Neural progenitor cell (in vitro differentiated cells): ENCODE data around the gene CACNG3. TPM values are rescaled to one million over a fixed set of nuclear protein-coding genes. Genes with fewer than 3 reads are reported as not detected.

Experiments
- DNase-seq: peaks from one replicate; pipeline ENCODE4 v3.0.0-alpha.2; 2016; ENCODE audit warnings: low spot score
- H2AFZ ChIP-seq: fragments of 200-600 bp; sonication (generic); replicated peaks from 2 replicates; pipeline ENCODE4 v1.6.1; 2016; ENCODE audit warnings: antibody characterized with exemption
- H3F3A ChIP-seq: fragments of 200-600 bp; sonication (generic); 2 replicates; pipeline ENCODE4 v1.6.1; 2016; ENCODE audit warnings: antibody characterized with exemption, low read depth
- H3K27ac ChIP-seq: fragments of 200-600 bp; sonication (generic); 2 replicates; pipeline ENCODE4 v1.5.1; 2016; ENCODE audit warnings: mild to moderate bottlenecking
- H3K27me3 ChIP-seq: fragments of 200-600 bp; sonication (generic); 2 replicates; pipeline ENCODE4 v1.6.1; 2016; ENCODE audit warnings: mild to moderate bottlenecking, moderate library complexity
- H3K36me3 ChIP-seq: fragments of 200-600 bp; sonication (generic); 2 replicates; pipeline ENCODE4 v1.5.1; 2016
- H3K4me1 ChIP-seq: fragments of 200-600 bp; sonication (generic); 2 replicates; pipeline ENCODE4 v1.6.1; 2016; ENCODE audit warnings: mixed run types
- H3K4me2 ChIP-seq: fragments of 200-600 bp; sonication (generic); 2 replicates; pipeline ENCODE4 v1.6.1; 2016
- H3K4me3 ChIP-seq: fragments of 200-600 bp; sonication (generic); 2 replicates; pipeline ENCODE4 v1.5.1; 2016
- H3K79me2 ChIP-seq: fragments of 200-600 bp; sonication (generic); 2 replicates; pipeline ENCODE4 v1.6.1; 2016; ENCODE audit warnings: low read depth
- H3K9ac ChIP-seq: fragments of 200-600 bp; sonication (generic); 2 replicates; pipeline ENCODE4 v1.6.1; 2016
- H3K9me3 ChIP-seq: fragments of 200-600 bp; sonication (generic); 2 replicates; pipeline ENCODE4 v1.5.1; 2016; ENCODE audit warnings: low read depth
- H4K20me1 ChIP-seq: fragments of 200-600 bp; sonication (generic); 2 replicates; pipeline ENCODE4 v1.6.1; 2016; ENCODE audit warnings: low read depth
- H3K27ac Mint-ChIP-seq: 3 replicates; pipeline ENCODE4 v1.8.0; 2021; ENCODE audit warnings: mixed read lengths
- H3K27me3 Mint-ChIP-seq: 2 replicates; pipeline ENCODE4 v1.8.0; 2022; ENCODE audit warnings: low read depth, mild to moderate bottlenecking, inconsistent platforms, moderate library complexity, mixed read lengths; ENCODE audit not compliant: insufficient read depth
- H3K36me3 Mint-ChIP-seq: 3 replicates; pipeline ENCODE4 v1.8.0; 2021; ENCODE audit warnings: mixed read lengths
- H3K4me1 Mint-ChIP-seq: 3 replicates; pipeline ENCODE4 v1.8.0; 2021; ENCODE audit warnings: mixed read lengths
- H3K4me3 Mint-ChIP-seq: 3 replicates; pipeline ENCODE4 v1.8.0; 2021; ENCODE audit warnings: mild to moderate bottlenecking, moderate library complexity, mixed read lengths
- H3K9me3 Mint-ChIP-seq: 3 replicates; pipeline ENCODE4 v1.8.0; 2020; ENCODE audit warnings: mixed read lengths
- EZH2 ChIP-seq: fragments of 200-600 bp; sonication (generic); IDR thresholded peaks from 2 replicates; pipeline ENCODE4 v1.6.1; 2017; ENCODE audit warnings: antibody characterized with exemption, mild to moderate bottlenecking, moderate library complexity
- EZH2phosphoT487 ChIP-seq: fragments of 200-600 bp; sonication (generic); IDR thresholded peaks from 2 replicates; pipeline ENCODE4 v1.6.1; 2017; ENCODE audit warnings: antibody characterized with exemption
- total RNA-seq: library from RNA; depleted of rRNA; stranded (reverse); fragments of >200 nt; gene quantifications from 2 replicates; pipeline ENCODE4 v1.2.3, GENCODE V29; 2015; ENCODE audit warnings: low replicate concordance
- TF ChIP-seq, protein P1 (sequence below): fragments of 200-600 bp; sonication (generic); IDR thresholded peaks from 2 replicates; pipeline ENCODE4 v1.5.1; 2017; ENCODE audit warnings: antibody characterized with exemption, mild to moderate bottlenecking

CACNG3 gene
- total RNA-seq, 1 donor from 2014 or later, result not detected

DNA sequence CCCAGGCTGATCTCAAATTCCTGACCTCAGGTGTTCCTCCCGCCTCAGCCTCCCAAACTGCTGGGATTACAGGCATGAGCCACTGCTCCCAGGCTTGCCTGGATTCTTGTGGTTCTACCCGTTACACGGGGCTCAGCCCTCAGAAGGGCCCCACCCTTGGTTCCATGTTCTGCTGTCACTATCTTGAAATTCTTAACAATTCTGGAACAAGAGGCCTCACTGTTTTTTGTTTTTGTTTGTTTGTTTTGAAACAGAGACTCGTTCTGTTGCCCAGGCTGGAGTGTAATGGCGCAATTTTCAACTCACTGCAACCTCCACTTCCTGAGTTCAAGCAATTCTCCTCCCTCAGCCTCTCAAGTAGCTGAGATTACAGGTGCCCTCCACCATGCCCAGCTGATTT is 96.6 kb downstream of the CACNG3 start:
- Mint-ChIP-seq H3K4me3 (no peak overlapping the region), H3K27ac (no peak overlapping the region), H3K9me3 (no peaks in the 10 kb centered on the region), H3K36me3 (no peaks in the 10 kb centered on the region), H3K27me3 (peaks cover 3% of the 10 kb centered on the region), H3K4me1 (peaks cover 2% of the 10 kb centered on the region)
- no peaks in the 10 kb centered on the region for H3F3A ChIP-seq
- no peak overlapping the region for H3K4me2 ChIP-seq
- no peak for DNase-seq
- H3K27me3 ChIP-seq, result no peaks in the 10 kb centered on the region
- peaks cover 12% of the 10 kb centered on the region for H3K4me1 ChIP-seq
- H3K79me2 ChIP-seq, result no peaks in the 10 kb centered on the region
- no peak overlapping the region for H3K4me3 ChIP-seq
- no peaks in the 10 kb centered on the region for H3K36me3 ChIP-seq
- H3K27ac ChIP-seq, result no peak overlapping the region
- no peak overlapping the region for H2AFZ ChIP-seq
- H3K9ac ChIP-seq, result no peak overlapping the region
- no peaks in the 10 kb centered on the region for H3K9me3 ChIP-seq
- H4K20me1 ChIP-seq, result no peaks in the 10 kb centered on the region
- TF ChIP-seq EZH2phosphoT487, result no peak
- TF ChIP-seq, protein P1, sequence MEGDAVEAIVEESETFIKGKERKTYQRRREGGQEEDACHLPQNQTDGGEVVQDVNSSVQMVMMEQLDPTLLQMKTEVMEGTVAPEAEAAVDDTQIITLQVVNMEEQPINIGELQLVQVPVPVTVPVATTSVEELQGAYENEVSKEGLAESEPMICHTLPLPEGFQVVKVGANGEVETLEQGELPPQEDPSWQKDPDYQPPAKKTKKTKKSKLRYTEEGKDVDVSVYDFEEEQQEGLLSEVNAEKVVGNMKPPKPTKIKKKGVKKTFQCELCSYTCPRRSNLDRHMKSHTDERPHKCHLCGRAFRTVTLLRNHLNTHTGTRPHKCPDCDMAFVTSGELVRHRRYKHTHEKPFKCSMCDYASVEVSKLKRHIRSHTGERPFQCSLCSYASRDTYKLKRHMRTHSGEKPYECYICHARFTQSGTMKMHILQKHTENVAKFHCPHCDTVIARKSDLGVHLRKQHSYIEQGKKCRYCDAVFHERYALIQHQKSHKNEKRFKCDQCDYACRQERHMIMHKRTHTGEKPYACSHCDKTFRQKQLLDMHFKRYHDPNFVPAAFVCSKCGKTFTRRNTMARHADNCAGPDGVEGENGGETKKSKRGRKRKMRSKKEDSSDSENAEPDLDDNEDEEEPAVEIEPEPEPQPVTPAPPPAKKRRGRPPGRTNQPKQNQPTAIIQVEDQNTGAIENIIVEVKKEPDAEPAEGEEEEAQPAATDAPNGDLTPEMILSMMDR, result no peak
- TF ChIP-seq EZH2, result no peak

DNA sequence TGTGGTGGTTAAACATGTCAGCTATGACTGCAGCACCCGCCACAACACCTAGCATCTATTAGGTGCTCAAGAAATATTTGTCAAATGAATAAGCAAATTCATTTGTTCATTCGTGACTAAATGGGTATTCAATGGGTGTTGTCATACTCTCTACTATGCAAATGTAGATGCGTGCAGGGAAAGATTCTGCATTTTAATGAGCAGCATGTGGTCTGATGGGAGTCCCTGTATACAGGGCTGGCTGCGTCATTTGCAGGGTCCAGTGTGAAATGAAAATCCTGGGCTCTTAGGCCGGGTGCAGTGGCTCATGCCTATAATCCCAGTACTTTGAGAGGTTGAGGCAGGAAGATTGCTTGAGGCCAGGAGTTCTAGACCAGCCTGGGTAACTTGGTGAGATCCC is 97.5 kb downstream of the CACNG3 start:
- Mint-ChIP-seq H3K27ac (no peak overlapping the region), H3K4me3 (no peak overlapping the region)
- H3K79me2 ChIP-seq, result no peaks in the 10 kb centered on the region

DNA sequence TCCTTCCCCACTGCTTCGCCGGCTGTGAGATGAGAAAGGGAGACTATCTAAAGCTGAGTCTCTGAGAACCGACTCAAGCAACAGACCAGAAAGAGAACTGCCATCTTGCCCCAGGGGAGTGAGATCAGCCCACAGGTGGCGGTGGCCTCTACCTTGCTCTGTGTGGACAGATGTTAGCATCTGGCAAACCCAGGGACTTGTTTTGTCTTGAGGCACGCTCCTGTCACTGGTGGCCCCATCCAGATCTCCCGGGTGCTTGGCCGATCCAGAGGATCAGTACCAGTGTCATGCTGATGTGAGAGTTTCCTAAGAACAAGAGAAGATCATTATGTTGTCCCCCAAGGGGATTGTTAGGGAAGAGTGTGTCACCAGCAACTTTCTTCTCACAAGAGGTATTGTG is 101.4 kb downstream of the CACNG3 start:
- no peak for TF ChIP-seq EZH2
- TF ChIP-seq, protein P1, result no peak
- TF ChIP-seq EZH2phosphoT487, result no peak
- DNase-seq, result no peak
- Mint-ChIP-seq H3K36me3 (no peaks in the 10 kb centered on the region), H3K4me1 (no peaks in the 10 kb centered on the region), H3K27ac (no peak overlapping the region), H3K27me3 (peaks cover 11% of the 10 kb centered on the region), H3K4me3 (no peak overlapping the region), H3K9me3 (peaks cover 5% of the 10 kb centered on the region)
- Histone ChIP-seq H3K4me3 (no peak overlapping the region), H3K79me2 (no peaks in the 10 kb centered on the region), H3K27me3 (no peaks in the 10 kb centered on the region), H4K20me1 (no peaks in the 10 kb centered on the region), H3F3A (no peaks in the 10 kb centered on the region), H3K4me2 (no peak overlapping the region), H2AFZ (no peak overlapping the region), H3K9ac (no peak overlapping the region), H3K9me3 (no peaks in the 10 kb centered on the region), H3K36me3 (no peaks in the 10 kb centered on the region), H3K27ac (no peak overlapping the region), H3K4me1 (no peaks in the 10 kb centered on the region)

More for the DNA sequence above, 97.5 kb downstream of the CACNG3 start:
- H3K4me1 ChIP-seq, result peaks cover 7% of the 10 kb centered on the region
- no peak overlapping the region for H3K9ac ChIP-seq
- no peaks in the 10 kb centered on the region for H3K9me3 Mint-ChIP-seq
- H2AFZ ChIP-seq, result no peak overlapping the region
- H3K27me3 Mint-ChIP-seq, result peaks cover 3% of the 10 kb centered on the region
- no peak for DNase-seq
- H3K9me3 ChIP-seq, result no peaks in the 10 kb centered on the region
- TF ChIP-seq, protein P1, result no peak
- TF ChIP-seq EZH2, result no peak
- TF ChIP-seq EZH2phosphoT487, result no peak
- H3K27me3 ChIP-seq, result no peaks in the 10 kb centered on the region
- no peaks in the 10 kb centered on the region for H3K36me3 Mint-ChIP-seq
- H3K4me1 Mint-ChIP-seq, result peaks cover under 1% of the 10 kb centered on the region
- no peaks in the 10 kb centered on the region for H4K20me1 ChIP-seq
- H3K4me3 ChIP-seq, result no peak overlapping the region
- H3K4me2 ChIP-seq, result no peak overlapping the region
- H3F3A ChIP-seq, result no peaks in the 10 kb centered on the region
- no peak overlapping the region for H3K27ac ChIP-seq
- H3K36me3 ChIP-seq, result no peaks in the 10 kb centered on the region
